GM10248 (cell line): ENCODE results near the gene SLC37A4.

Experiments
- CTCF ChIA-PET: fragments of 300-600 bp; sonication (Branson Sonifier 250); formaldehyde crosslinking; extraction: SDS; loops from one replicate; lab custom pipeline; 2021; ENCODE audit warnings: antibody characterized with exemption; lab: Yijun Ruan, JAX
- POLR2A ChIA-PET: fragments of 350-650 bp; sonication (Branson Sonifier 250); formaldehyde crosslinking; extraction: SDS; loops from one replicate; lab custom pipeline; 2020; ENCODE audit warnings: antibody characterized with exemption; lab: Yijun Ruan, JAX
- DNase-seq: peaks from one replicate; pipeline ENCODE4 v3.0.0; 2012; ENCODE audit errors: extremely low spot score
- CTCF ChIP-seq: IDR thresholded peaks from 2 replicates; pipeline ENCODE4 v1.5.1; 2012; ENCODE audit warnings: mild to moderate bottlenecking, low read depth; ENCODE audit errors: extremely low read depth, missing control alignments, control extremely low read depth

Gene SLC37A4

DNA sequence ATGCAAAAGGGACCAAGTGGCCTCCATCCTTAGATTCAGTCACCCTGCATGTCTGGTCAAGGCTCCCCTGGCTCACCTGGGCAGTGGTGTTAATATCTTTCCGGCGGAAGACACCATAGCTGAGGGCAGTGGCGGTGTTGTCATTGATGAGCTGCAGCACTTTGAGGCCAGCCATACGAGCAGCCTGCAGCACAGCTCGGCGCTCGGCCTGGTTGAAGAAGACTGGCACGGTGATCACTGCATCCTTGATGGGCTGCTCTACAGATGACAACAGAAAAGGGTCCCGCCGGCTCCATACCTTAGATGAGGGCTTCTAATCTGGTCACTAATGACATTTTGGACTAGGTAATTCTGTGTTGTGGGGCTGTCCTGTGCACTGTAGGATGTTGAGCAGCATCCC lies 23.7 kb upstream of the SLC37A4 start:
- no peak for DNase-seq
- ChIA-PET CTCF (interaction anchor here (1.5 to 4.4 kb wide), 2 partner anchors 12 to 23 kb away, joined by 4 to 39 read pairs; partner anchors contain the start of gene VPS11), POLR2A (interaction anchor here (2.0 kb wide), 1 partner anchor 35 kb away, joined by 6 read pairs; the partner anchor contains the start of gene TRAPPC4)
- no peak for TF ChIP-seq CTCF

DNA sequence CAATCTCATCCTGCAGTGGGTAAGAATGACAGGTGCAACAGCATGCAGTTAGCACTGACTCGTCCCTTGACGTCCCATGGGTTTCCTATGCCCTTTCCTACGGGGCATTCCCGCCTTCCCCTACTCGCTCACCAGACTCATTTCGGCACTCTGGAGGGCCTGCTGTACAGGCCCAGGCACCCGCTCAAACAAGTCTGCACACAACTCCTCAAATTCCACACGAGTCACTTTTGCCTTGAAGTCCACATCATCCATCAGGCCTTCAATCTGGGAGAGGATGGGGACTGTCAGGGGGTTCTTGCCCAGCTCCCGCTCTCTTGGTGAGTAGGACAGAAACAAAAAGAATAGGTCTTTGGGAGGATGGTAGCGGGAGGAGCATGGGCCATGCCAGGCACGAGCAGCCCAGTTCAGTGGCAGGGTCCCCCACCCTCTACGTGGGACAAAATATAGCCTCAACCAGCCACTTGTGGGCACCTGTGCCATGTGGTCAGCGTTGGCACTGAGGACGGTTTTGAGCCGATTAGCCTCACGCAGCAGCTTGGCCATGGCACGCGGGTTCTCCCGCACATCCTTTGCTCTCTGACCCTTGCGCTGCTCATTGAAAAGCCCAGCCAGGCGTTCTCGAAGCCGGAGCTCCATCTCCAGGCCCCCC lies 21.6 kb upstream of the SLC37A4 start:
- POLR2A ChIA-PET = interaction anchor here (0.6 to 1.1 kb wide), 3 partner anchors 25 to 360 kb away, joined by 3 to 4 read pairs (median 3); no protein-coding TSS in a partner anchor
- TF ChIP-seq CTCF = no peak
- no peak for DNase-seq
- CTCF ChIA-PET = interaction anchor here (1.5 to 2.0 kb wide), 6 partner anchors 10 to 271 kb away, joined by 3 to 11 read pairs (median 6); partner anchors contain the start of gene VPS11

GRCh38 chr11:119051440-119052162 lies 20.9 kb upstream of the SLC37A4 start:
- ChIA-PET POLR2A (interaction anchor here (0.6 to 0.9 kb wide), 3 partner anchors 43 to 359 kb away, joined by 3 to 4 read pairs (median 3); a partner anchor contains a TSS), CTCF (interaction anchor here (0.8 to 2.0 kb wide), 7 partner anchors 8 to 272 kb away, joined by 3 to 11 read pairs (median 6); no protein-coding TSS in a partner anchor)
- TF ChIP-seq CTCF = no peak
- peak; percentile 79 for DNase-seq

GRCh38 chr11:119049081-119049480 lies 18.4 kb upstream of the SLC37A4 start:
- CTCF ChIA-PET = interaction anchor here (1.2 to 2.4 kb wide), 4 partner anchors 13 to 29 kb away, joined by 3 to 9 read pairs (median 4); partner anchors contain the start of gene VPS11
- no peak for TF ChIP-seq CTCF
- no peak for DNase-seq
- POLR2A ChIA-PET = interaction anchor here (0.6 kb wide), 1 partner anchor 18 kb away, joined by 3 read pairs; the partner anchor contains the start of gene VPS11

GRCh38 chr11:119048644-119049043 lies 18.0 kb upstream of the SLC37A4 start:
- ChIA-PET CTCF (interaction anchor here (1.2 to 2.4 kb wide), 5 partner anchors 9 to 30 kb away, joined by 3 to 10 read pairs (median 4); partner anchors contain the start of genes HYOU1 and VPS11), POLR2A (interaction anchor here (0.6 to 0.9 kb wide), 2 partner anchors 8 to 19 kb away, joined by 3 read pairs; partner anchors contain the start of gene VPS11)
- TF ChIP-seq CTCF = no peak
- DNase-seq = no peak

DNA sequence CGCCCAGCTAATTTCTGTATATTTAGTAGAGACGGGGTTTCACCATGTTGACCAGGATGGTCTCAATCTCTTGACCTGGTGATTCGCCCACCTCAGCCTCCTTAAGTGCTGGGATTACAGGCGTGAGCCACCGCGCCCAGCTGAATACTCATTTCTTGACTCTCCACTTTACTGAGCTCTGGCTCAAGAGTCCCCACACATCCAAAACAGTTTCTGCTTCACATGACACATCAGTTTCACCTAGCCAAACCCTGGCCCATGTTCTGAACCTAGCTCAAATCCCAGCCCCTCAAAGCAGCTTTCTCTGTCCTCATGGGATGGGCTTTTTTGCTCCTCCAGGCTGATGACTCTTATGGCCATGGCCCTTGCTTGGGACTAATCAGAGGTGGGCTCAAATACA lies 16.5 kb upstream of the SLC37A4 start:
- TF ChIP-seq CTCF = no peak
- CTCF ChIA-PET = interaction anchor here (0.9 to 5.6 kb wide), 7 partner anchors 10 to 275 kb away, joined by 3 to 47 read pairs (median 4); partner anchors contain the start of genes HYOU1, SLC37A4 and VPS11
- POLR2A ChIA-PET = interaction anchor here (0.5 to 1.7 kb wide), 3 partner anchors 9 to 332 kb away, joined by 5 read pairs; partner anchors contain the start of gene HYOU1
- no peak for DNase-seq
